ENCODE data around the gene SLC35F3. TPM values are rescaled to one million over a fixed set of nuclear protein-coding genes. Genes with fewer than 3 reads are reported as not detected.
A peak's percentile ranks its signal among the peaks of the same experiment; 100 is the strongest.

The SLC35F3 gene
- total RNA-seq, 1 experiment from 2014 or later: 8.1 TPM

- DNase-seq (ENCODE audit: low read depth): no peak
Observed at GRCh38 chr1:234022302-234022701, 117.8 kb downstream of the SLC35F3 start.

DNA sequence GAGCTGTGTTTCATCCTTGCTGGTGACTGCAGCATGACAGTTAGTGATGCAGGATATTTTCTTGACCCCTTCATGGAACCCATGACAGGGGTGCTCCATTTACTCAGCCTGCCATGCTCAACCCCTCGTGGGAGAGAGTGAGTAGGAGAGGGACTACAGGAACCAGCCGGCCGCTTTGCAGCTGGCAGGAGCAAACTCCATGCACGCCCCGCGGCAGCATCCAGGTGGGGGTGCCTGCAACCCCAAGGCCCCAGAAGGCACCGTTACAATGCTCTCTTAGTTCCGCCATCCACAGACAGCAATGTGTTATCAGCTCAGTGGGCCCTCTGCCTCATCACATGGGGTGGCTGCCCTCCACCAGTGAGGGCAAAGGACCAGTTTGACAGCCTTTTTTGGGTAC, 135.1 kb downstream of the SLC35F3 start:
- DNase-seq (ENCODE audit: low read depth): no peak

DNA sequence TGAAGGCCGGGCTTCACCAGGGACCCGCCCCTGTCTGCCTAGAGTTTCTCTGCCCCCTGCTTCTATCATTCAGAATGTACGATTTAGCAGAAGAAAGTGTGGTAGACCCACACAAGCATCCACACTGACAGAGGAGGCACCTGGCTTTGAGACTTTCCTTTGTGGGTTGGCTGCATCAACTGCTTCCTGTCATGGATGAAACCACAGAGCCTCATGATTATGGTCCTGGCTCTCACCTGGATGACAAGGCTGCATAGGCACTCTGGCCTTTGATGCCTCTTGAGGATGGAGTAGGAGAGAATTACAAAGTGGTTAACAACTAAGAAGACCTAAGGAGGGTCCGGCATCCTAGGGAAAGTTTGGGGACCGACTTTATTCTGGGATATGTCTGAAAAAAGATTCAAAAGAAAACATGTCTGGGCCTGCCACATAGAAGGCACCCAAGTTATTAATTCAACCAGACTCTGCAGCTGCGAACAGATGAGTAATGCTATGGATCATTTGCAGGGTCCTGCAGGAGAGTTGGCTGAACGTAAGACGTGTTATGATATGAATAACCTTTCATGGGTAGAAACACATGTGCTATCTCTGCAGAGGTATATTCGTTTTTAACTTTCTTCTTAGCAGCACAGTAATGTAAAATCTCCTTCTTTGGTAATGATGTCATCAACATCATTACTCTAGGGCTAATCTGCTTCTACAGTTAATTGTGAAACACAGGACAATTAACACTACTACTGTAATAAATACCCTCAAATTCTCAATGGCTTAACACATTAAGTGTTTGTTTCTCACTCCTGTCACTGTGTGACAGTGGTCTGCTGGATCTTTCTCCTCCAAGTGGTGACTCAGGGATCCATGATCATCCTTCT, 136.2 kb downstream of the SLC35F3 start:
- DNase-seq (ENCODE audit: low read depth): no peak

DNA sequence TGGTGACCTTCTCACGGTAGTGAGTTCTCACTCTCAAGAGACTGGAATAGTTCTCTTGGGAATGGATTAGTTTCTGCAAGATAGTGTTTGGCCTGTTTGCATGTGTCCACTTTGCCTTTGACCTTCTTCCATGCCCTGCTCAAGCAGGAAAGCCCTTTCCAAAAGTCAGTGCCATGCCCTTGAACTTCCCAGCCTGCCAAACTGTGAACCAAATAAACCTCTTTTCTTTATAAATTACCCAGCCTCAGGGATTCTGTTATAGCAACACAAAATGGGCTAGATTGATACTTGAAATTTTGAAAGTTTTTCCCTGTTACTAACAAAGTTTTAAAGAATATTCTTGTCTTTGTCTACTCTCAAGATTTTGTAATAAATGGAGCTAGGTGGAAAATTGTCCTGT, 139.6 kb downstream of the SLC35F3 start:
- no peak for DNase-seq (ENCODE audit: low read depth)

DNA sequence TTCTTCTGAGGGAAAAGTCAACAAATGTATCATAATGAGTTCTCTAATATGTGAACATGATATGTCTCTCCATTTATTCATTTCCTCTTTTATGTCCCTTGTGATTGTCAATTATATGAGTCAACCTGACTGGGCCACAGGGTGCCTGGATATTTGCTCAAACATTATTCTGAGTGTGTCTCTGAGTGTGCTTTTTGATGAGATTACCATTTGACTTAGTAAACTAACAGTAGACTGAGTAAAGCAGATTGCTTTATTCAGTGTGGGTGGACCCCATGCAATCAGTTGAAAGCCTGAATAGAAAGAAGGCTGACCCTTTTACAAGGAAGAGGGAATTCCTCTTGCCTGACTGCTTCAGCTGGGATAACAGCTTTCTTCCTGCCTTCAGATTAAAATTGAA, 142.6 kb downstream of the SLC35F3 start:
- DNase-seq (ENCODE audit: low read depth): peak; percentile 75

- DNase-seq (ENCODE audit: low read depth): peak; percentile 38
Observed at GRCh38 chr1:234062166-234062565, 157.7 kb downstream of the SLC35F3 start.

DNA sequence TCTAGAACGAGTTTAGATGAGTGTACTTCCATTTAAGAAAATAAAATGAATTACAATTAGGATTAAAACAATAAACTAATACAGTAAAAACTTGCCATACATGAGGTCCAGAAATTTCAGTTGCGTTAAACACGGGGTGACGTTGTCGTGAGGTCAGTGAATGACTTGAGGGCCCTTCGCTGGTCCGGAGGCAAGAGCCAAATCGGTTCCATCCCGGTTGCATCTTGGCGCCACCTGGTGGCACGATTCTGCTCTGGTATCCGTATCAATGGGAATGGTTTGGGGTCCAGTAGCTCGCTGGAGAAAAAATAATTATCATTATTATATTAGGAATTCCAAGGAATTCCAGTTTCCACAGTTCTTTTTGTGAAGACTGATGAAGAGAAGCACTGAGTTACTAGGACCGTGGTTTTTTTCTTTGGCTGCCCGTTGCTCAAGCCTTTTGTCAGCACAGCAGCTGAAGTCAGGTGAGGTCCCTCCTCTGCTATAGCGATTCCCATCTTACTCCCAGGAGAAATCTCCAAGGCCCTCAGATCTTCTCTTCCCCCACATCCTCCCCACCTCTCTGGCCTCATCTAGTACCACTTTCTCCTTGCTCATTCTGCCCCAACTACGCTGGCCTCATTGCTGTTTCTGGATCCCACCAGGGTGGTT, 161.4 kb downstream of the SLC35F3 start:
- peak; percentile 42 for DNase-seq (ENCODE audit: low read depth)

DNA sequence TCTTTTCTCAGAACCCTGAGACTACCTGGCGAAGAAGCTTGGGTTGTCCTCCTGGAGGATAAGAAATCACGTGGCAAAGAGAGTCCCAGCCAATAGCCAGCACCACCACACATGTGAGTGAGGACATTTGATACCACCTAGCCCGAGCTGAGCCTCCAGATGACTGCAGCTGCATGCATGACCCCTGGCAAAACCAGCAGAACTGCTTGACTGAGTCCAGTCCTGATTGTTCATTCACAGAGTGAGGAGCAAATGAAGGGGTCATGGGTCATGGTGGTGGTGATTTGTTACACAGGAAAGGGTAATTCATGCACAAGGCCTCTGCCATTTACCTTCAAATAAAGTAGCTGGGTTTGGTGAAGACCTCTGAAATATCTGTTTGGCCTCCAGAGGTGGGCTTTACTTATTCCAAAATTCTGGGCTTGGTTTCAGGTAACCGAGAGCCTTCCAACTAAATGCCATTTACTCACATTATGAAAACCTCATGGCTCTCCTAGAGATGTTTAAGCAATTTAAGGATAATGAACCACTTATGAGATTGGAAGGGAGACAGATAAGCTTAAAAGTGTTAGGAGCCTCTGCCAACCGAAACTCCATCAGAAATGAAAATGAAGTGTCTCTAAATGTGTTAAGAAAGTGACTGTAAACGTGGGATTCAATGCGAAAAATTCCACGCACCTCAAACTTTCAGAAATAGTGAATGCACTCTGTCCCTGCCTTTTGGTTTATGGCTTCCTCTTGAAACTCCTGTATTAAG, 163.3 kb downstream of the SLC35F3 start:
- no peak for DNase-seq (ENCODE audit: low read depth)

GRCh38 chr1:234069760-234070159, 165.3 kb downstream of the SLC35F3 start:
- DNase-seq (ENCODE audit: low read depth): peak; percentile 64

DNA sequence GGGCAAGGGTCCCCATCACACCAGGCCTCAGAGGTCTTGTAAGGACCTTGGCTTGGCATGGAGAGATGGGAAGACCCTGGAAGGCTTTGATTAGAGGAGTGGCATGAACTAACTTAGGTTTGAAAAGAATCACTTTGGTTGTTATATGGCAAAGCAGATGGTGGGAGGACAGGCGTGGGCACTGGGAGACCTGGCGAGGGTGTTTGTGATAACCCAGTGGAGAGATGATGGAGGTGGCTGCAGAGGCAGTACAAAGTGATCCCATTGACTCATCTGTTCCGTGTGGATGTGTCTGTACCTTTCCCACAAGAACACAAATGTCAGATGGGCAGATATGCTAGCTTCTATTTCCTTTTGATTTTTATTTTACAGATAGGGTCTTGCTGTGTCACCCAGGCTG, 168.3 kb downstream of the SLC35F3 start:
- no peak for DNase-seq (ENCODE audit: low read depth)

DNA sequence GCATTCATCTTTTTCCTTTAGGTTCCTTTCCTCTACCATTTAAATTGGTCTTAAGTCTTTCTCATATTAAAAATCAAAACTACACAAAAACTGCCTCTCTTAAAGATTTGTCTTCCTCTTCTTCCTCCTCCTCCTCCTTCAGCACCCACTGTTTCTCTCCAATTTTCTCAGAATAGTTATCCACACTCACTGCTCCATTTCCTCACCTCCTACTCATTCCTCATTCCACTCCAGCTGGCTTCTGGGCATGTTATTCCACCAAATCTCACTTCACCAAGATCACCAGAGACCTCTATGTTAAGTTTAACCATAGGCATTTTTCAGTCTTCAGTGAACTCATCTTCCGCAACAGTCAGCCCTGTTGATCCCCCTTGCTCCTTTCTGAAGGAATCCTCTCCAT, 173.7 kb downstream of the SLC35F3 start:
- DNase-seq (ENCODE audit: low read depth): no peak

- DNase-seq (ENCODE audit: low read depth): no peak
Observed at GRCh38 chr1:234079896-234080295, 175.4 kb downstream of the SLC35F3 start.

- DNase-seq (ENCODE audit: low read depth): no peak
Observed at GRCh38 chr1:234083460-234083859, 179.0 kb downstream of the SLC35F3 start.

DNA sequence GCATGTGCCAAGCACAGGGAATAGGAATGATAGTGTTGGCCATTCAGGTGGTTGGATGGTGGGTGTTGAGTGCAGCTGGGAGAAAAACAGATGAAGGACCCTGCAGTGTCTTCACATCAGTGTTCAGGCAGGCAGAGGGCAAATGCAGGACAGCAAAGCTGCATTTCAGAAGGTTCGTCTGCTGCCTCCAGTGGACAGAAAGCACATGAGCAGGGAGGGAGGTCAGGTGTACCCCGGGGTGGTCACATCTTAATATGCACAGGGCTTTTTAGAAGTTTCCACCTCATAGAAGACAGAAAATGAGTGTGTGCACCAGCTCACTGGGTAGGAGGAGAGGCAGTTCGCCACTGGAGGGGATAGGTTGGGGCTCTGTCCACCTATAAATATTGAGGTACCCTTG, 184.9 kb downstream of the SLC35F3 start:
- no peak for DNase-seq (ENCODE audit: low read depth)

- no peak for DNase-seq (ENCODE audit: low read depth)
Observed at GRCh38 chr1:234090212-234091064, 186.0 kb downstream of the SLC35F3 start.

DNA sequence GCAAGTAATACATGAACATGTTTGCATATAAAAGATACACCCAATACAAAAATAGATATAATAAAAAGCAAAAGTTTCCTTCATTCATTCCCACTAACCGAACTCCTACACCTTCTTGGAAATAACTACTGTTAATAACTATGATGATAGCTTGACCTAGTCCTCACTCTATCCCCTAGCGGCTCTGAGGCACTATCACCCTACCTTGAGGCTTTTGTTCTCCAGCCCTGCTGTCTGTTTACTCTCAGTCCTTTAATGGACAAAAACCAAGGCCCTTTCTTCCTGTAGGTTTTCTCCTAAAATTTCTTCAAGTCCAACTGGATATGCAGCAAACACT, 186.6 kb downstream of the SLC35F3 start:
- no peak for DNase-seq (ENCODE audit: low read depth)

GRCh38 chr1:234091876-234092275, 187.4 kb downstream of the SLC35F3 start:
- DNase-seq (ENCODE audit: low read depth): no peak

- DNase-seq (ENCODE audit: low read depth): no peak
Observed at GRCh38 chr1:234093107-234093506, 188.6 kb downstream of the SLC35F3 start.

- DNase-seq (ENCODE audit: low read depth): no peak
Observed at GRCh38 chr1:234093741-234094140, 189.3 kb downstream of the SLC35F3 start.

DNA sequence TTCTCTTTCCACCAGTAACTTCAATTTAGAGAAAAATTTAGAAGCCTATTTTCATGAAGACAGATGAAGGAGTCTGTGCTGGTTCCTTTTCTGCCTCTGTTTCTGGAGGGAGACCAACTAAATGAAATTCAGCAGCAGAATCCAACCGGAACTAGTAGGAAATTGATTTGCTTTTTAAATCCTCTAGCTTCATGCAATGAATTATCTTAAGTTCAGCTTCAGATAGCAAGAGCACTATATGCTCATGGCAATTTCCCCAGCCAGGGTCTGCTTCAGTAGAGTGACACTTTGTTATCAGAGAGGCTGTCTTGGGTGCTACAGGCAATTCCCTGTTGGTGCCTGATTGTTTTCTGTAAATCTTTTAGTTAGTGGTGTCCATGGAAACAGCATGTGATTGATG, 189.7 kb downstream of the SLC35F3 start:
- DNase-seq (ENCODE audit: low read depth): no peak

DNA sequence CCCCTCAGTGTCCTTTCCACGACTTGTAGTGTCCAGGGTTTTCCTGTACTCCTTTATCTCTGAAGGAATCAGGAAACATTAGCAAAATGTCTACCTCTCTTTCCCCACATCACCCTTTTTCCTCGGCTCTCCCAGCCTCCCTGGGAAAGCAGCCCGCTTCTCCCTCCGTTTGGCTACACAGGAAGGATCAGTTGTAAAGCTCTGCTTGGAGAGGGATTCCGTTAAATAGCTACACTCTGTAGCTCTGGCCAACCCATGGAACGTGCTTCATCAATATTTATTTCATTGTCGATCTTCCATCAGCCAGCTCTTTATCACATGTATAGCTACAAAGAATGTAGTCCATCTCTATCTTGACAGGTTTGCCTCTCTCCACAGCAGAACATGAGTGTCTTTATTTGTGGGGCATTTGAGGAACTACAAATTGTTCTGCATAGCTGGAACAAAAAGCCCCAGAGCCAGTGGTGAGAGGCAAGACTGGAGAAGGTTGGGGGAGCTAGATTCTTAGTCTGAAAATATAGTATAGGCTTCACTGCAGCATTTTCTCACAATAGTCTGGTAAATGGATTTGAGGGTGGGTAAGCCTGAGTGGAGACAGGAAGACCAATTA, 191.8 kb downstream of the SLC35F3 start:
- no peak for DNase-seq (ENCODE audit: low read depth)

All from HT1080 (cell line).